ENCODE measurements around the gene EGLN2.
A peak's percentile ranks its signal among the peaks of the same experiment; 100 is the strongest.
"Not testable (repeated sequence)": the region's sequence is repeated elsewhere in the genome, so short reads cannot be mapped to it uniquely, and the experiment has no call there.

Gene EGLN2

DNA sequence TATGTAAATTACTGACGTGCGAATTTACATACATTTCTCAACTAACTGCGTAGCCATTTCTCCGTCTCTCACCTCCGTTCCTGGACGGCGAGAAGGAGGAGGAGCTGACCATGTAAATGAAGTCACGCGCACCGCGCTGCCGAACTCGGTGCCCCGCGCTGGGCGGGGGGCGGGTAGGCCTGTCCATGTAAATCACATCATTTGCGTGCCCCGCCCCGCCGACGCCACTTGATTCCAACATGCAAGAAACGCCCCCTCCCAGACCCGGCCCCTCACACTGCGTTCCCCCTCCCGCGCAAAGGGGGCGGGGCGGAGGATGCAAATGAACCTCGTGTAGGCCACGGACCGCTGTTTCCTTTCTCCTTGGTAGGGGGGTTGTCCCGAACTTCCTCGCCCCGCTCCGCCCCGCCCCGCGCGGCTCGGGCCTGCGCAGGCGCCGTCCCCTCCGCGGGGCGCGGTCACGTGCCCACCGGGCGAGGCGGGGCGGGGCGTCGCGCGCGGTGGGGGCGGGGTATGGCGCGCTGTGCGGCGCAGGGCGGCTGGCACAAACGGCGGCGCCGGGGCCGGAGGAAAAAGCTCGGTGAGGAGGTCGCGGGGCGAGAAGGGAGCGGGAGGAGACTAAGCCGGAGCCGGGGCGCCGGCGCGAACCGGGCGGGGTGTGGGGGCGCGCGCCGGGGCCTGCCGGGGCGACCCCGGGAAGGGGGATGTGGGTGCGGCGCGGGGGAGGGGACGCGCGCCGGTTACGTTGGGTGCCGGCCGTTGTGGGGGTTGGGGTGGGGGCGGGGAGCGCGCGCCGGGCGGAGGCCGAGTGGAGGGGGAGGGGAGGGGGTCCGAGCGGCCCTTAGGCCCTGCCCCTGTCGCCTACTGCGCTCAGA lies at the start of gene EGLN2:
TSS of gene EGLN2 (plus strand) at position 509 of the 875 bp plus-strand sequence. CDS start 1,382 bp downstream, outside the sequence.
- DNase-seq = peak; percentile 100
- Mint-ChIP-seq H3K27ac (peak within 1 kb of the TSS; percentile 96 to 99), H3K4me3 (peak within 1 kb of the TSS; percentile 99 to 100), H3K4me1 (peaks cover 70% of the 10 kb centered on the region), H3K27me3 (no peaks in the 10 kb centered on the region), H3K9me3 (no peaks in the 10 kb centered on the region)
- ATAC-seq = peak; percentile 86

DNA sequence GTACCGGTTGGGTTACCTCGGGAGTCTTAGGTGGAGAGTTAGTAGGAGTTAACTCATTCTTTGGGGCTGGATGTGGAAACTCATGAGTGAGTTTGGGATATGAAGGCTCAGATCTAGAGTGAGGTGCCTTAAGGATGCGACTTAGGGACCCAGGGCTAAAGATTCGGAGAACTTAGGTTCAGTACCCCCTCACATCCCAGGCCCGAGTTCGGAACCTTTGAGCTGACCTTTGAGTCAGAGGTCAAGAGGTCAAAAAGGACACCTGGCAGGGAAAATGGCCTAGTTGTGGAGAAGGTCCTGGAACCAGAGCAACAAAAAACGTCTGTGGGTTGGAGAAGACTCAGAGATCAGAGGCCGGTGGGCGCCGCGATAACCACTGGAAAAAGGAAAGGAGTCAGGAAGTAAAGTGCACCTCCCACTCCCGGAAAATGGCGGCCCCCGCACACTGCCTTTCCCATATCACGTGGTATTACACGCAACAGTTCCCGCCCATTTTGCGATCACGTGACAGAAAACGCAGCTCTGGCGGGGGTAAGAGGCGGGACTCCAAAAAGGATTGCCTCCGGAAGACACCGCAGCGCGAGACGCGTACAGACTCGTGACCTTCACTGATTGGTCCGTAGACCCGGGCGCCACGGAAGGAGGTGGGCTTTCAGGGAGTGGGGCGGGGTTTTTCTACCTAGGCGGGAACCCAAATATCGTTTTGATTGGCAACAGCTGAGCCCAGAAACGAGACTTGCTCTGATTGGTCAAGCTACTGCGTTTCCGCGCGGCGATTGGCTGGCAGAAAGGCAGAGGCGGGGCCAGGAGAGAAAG lies 48.7 kb upstream of the EGLN2 start, which contains the start of gene ACTMAP:
TSS of gene ACTMAP (minus strand) at position 420 of the 816 bp plus-strand sequence. CDS start 674 bp downstream, outside the sequence.
- Mint-ChIP-seq H3K27me3 (no peaks in the 10 kb centered on the region), H3K4me1 (peaks cover 48% of the 10 kb centered on the region)

DNA sequence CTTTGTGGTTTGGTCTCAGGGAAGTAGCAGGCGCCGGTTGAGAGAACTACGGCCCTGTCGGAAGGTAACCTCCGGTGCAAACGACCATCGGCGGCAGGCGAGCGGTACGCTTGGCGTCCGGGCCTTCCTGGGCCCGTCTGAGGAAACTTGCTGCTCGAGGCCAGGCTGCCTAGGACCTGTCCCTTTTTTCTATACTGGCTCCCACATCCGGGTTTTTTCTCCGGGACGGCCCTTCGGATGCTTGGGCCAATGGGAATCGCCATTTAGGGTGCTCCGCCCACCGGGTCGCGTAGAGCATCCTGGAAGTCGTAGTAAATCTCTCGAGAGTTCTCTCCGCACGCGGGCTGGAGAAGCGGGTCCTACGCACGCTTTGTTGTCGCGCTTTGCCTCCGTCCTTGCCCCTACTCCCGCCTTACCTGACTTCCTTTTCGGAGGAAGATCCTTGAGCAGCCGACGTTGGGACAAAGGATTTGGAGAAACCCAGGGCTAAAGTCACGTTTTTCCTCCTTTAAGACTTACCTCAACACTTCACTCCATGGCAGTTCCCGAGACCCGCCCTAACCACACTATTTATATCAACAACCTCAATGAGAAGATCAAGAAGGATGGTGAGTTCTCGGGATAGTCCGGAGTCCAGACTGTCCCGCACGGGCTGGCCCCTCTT lies 48.0 kb upstream of the EGLN2 start, which contains the start of gene SNRPA:
TSS of gene SNRPA (plus strand) at position 330 of the 664 bp plus-strand sequence. CDS start at position 536, 206 bp downstream.
- Mint-ChIP-seq H3K4me3 (peak within 1 kb of the TSS; percentile 96 to 98), H3K27ac (peak within 1 kb of the TSS; percentile 98 to 99), H3K27me3 (no peaks in the 10 kb centered on the region), H3K9me3 (no peaks in the 10 kb centered on the region), H3K4me1 (peaks cover 55% of the 10 kb centered on the region)
- peak; percentile 97 for DNase-seq
- ATAC-seq = peak; percentile 83

More for the DNA sequence above, 48.7 kb upstream of the EGLN2 start, which contains the start of gene ACTMAP:
- no peaks in the 10 kb centered on the region for H3K9me3 Mint-ChIP-seq
- peak within 1 kb of the TSS; percentile 96 to 98 for H3K4me3 Mint-ChIP-seq
- ATAC-seq (peak; percentile 91), DNase-seq (peak; percentile 99 to 100)
- peak within 1 kb of the TSS; percentile 98 to 99 for H3K27ac Mint-ChIP-seq

DNA sequence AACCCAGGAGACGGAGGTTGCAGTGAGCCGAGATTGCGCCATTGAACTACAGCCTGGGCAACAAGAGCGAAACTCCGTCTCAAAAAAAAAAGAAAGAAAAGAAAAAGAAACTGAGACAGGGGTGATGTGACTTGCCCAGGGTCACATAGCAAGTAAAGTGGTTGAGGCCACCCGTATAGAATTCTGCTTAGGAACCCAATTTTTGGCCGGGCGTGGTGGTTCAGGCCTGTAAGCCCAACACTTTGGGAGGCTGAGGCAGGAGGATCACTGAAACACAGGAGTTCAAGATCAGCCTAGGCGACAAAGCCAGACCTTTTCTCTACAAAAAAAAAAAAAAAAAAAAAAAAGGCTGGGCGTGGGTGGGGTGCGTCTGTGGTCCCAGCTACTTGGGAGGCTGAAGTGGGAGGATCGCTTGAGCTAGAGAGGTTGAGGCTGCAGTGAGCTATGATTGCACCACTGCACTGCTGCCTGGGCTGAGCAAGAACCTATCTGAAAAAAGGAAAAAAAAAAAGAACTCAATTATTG lies 46.7 kb upstream of the EGLN2 start:
- H3K27me3 Mint-ChIP-seq = no peaks in the 10 kb centered on the region
- DNase-seq (no peak), ATAC-seq (no peak)
- peaks cover 69% of the 10 kb centered on the region for H3K4me1 Mint-ChIP-seq
- peak overlapping the region; percentile 96 to 98 for H3K4me3 Mint-ChIP-seq
- peak overlapping the region; percentile 98 to 99 for H3K27ac Mint-ChIP-seq
- H3K9me3 Mint-ChIP-seq = no peaks in the 10 kb centered on the region

DNA sequence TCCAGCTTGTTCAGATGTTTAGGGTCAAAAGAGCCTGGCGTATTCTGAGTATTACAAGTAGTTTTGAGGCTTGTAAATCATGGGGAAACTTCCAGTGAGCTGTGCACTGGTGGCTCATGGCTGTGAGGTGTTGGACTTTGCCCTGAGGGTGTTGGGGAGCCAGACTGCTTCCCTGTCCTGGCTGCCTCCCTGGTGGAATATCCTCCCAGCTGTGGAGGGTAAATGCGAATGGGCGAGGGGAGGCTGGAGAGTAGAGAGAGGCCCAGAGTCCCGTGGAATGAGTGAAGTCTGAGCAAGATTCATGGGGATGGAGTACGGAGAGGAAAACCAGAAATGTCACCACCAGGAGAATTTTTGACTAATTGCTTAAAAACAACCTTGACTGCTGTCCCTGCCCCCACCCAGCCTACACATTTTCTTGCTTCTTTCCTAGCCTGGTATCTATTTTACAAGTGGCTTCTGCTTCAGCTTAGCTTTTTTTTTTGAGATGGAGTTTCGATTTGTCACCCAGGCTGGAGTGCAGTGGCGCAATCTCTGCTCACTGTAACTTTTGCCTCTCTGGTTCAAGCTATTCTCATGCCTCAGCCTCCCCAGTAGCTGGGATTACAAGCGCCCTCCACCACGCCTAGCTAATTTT lies 44.3 kb upstream of the EGLN2 start:
- H3K9me3 Mint-ChIP-seq = no peaks in the 10 kb centered on the region
- H3K4me1 Mint-ChIP-seq = peaks cover 62% of the 10 kb centered on the region
- no peaks in the 10 kb centered on the region for H3K27me3 Mint-ChIP-seq
- DNase-seq (peak in 1 of 2 donors; percentile 61), ATAC-seq (no peak)
- H3K4me3 Mint-ChIP-seq = peak overlapping the region; percentile 87 to 92
- peak overlapping the region; percentile 23 to 77 for H3K27ac Mint-ChIP-seq

DNA sequence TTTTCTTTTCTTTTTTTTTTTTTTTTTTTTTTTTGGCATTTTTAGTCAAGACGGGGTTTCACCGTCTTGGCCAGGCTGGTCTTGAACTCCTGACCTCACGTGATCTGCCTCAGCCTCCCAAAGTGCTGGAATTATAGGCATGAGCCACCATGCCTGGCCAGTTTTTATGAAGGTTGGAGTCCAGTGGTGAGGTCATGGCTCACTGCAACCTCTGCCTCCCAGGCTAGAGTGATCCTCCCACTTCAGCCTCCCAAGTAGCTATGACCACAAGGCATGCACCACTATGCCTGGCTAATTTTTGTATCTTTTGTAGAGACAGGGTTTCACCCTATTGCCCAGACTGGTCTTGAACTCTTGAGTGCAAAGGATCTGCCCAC lies 43.8 kb upstream of the EGLN2 start:
- peak overlapping the region; percentile 87 to 92 for H3K4me3 Mint-ChIP-seq
- H3K9me3 Mint-ChIP-seq = no peaks in the 10 kb centered on the region
- no peak for ATAC-seq
- no peak for DNase-seq
- H3K27ac Mint-ChIP-seq = peak overlapping the region; percentile 65 to 77
- H3K27me3 Mint-ChIP-seq = no peaks in the 10 kb centered on the region
- peaks cover 64% of the 10 kb centered on the region for H3K4me1 Mint-ChIP-seq

DNA sequence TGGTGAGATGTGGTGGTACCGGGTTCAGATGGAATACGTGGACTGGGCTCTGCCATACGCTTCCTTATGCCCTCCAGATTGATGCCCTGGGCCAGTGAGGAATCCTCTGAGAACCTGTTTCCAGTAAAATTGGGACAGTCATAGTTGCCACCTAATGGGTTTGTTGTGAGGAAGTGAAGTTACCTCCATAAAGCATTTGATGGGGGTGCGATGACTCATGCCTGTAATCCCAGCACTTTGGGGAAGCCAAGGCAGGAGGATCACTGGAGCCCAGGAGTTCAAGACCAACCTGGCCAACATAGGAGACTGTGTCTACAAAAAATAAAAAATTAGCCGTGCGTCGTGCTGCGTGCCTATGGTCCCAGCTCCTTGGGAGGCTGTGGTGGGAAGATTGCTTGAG lies 43.2 kb upstream of the EGLN2 start:
- peak overlapping the region in 1 of 2 donors; percentile 8 for H3K27ac Mint-ChIP-seq
- H3K27me3 Mint-ChIP-seq = no peaks in the 10 kb centered on the region
- H3K4me3 Mint-ChIP-seq = peak overlapping the region; percentile 87 to 92
- H3K4me1 Mint-ChIP-seq = peaks cover 69% of the 10 kb centered on the region
- ATAC-seq (no peak), DNase-seq (no peak)
- H3K9me3 Mint-ChIP-seq = no peaks in the 10 kb centered on the region

DNA sequence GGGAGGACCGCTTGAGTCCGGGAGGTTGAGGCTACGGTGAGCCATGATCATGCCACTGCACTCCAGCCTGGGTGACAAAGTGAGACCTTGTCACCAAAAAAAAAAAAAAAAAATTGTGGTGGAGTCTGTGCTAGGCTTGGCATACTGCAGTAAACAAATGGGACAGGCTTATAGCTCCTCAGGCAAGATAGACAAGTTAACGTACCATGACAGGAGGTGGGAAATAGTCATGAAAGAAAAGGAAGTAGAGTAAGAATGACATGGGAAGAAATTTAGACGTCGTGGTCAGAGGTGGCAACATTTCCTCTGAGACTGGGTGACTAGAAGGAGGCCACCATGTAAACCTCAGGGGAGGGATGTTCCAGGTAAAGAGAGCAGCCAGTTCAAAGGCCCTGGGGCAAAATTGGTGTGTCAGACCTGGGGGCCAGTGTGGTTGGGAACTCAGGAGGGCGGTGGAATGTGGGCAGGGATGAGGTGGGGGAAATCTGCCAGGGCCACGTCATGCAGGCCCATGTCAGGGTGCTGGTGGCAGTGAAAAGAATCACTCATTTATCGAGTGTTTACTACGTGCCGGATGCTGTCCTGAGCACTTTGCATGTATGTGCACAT lies 42.4 kb upstream of the EGLN2 start:
- Mint-ChIP-seq H3K4me3 (peak overlapping the region; percentile 31 to 87), H3K9me3 (no peaks in the 10 kb centered on the region), H3K27me3 (no peaks in the 10 kb centered on the region), H3K27ac (peak overlapping the region in 1 of 2 donors; percentile 64), H3K4me1 (peaks cover 75% of the 10 kb centered on the region)
- DNase-seq = peak in 1 of 2 donors; percentile 78
- ATAC-seq = peak; percentile 82

DNA sequence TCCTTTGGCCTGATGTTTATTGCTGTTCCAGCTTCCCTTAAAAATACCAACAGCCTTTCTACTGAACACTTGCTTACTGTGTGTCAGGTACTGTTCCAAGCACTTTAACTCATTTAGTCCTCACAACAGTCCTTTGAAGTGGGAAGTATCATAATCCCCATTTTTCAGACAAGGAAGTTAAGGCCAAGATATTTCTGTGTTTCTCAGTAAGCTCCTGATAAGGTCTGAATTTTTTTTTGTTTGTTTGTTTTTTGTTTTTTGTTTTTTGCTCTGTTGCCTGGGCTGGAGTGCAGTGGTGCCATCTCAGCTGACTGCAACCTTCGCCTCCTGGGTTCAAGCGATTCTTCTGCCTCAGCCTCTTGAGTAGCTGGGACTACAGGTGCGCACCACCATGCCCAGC lies 40.5 kb upstream of the EGLN2 start:
- Mint-ChIP-seq H3K9me3 (no peaks in the 10 kb centered on the region), H3K27ac (no peak overlapping the region), H3K27me3 (no peaks in the 10 kb centered on the region), H3K4me3 (no peak overlapping the region), H3K4me1 (peaks cover 85% of the 10 kb centered on the region)
- ATAC-seq (no peak), DNase-seq (no peak)

DNA sequence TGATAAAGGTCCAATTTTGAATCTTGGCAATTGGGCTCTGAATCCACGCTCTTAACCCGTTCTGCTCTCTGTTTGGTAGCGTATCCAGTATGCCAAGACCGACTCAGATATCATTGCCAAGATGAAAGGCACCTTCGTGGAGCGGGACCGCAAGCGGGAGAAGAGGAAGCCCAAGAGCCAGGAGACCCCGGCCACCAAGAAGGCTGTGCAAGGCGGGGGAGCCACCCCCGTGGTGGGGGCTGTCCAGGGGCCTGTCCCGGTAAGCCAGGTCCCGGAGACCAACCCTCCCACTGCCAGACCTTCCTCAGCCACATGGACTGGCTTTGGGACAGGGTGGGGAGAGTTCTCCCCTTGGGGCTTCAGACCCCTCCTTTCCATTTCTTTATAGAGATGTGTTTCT lies 39.6 kb upstream of the EGLN2 start:
- DNase-seq (no peak), ATAC-seq (no peak)
- Mint-ChIP-seq H3K4me3 (no peak overlapping the region), H3K27ac (no peak overlapping the region), H3K27me3 (no peaks in the 10 kb centered on the region), H3K9me3 (no peaks in the 10 kb centered on the region), H3K4me1 (peaks cover 88% of the 10 kb centered on the region)

DNA sequence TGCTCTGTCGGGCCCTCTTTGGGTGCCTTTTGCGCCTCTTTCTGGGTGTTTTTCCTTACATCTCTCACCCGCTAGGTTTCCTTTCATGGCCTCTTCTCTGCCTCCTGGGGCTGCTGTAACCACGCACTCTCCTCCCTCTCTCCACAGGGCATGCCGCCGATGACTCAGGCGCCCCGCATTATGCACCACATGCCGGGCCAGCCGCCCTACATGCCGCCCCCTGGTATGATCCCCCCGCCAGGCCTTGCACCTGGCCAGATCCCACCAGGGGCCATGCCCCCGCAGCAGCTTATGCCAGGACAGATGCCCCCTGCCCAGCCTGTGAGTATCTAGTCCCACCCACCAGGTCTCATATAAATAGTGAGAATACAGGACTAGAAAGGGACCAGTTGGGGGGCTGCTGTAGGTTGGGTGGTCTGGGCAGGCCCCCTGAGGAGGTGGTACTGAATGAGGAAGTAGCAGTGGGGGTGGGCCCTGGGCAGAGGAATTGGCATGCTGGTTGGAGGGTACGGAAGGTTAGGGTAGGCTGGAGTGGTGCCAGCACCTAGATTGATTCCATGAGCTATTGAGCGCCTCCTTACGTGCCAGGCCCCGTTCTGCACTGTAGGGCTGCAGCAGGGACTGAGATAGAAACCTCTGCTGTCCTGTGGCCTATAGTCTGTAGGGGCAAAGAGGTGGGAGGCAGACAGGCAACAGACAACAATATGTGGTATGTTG lies 36.1 kb upstream of the EGLN2 start:
- Mint-ChIP-seq H3K27ac (peak overlapping the region; percentile 10 to 94), H3K4me1 (peaks cover 75% of the 10 kb centered on the region), H3K27me3 (no peaks in the 10 kb centered on the region), H3K4me3 (peak overlapping the region; percentile 40), H3K9me3 (no peaks in the 10 kb centered on the region)
- DNase-seq = no peak
- ATAC-seq = peak; percentile 66

DNA sequence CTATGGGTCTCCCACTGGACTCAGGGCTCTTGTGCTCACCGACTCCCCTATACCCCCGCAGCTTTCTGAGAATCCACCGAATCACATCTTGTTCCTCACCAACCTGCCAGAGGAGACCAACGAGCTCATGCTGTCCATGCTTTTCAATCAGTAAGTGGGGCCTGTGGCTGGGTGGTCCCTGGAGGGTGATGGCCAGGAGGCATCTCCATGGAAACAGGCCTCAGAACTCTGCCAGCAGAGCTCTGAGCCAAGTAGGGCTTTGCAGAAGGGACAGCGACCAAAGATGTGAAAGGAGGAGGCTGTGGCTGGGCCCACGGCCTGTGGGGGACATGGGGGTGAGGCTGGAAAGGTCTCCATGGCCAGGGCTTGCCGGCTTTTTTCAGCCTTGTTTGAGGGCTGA lies 35.5 kb upstream of the EGLN2 start:
- no peak for ATAC-seq
- H3K4me3 Mint-ChIP-seq = peak overlapping the region; percentile 40
- no peaks in the 10 kb centered on the region for H3K27me3 Mint-ChIP-seq
- H3K9me3 Mint-ChIP-seq = no peaks in the 10 kb centered on the region
- H3K4me1 Mint-ChIP-seq = peaks cover 71% of the 10 kb centered on the region
- no peak for DNase-seq
- peak overlapping the region; percentile 24 to 55 for H3K27ac Mint-ChIP-seq

DNA sequence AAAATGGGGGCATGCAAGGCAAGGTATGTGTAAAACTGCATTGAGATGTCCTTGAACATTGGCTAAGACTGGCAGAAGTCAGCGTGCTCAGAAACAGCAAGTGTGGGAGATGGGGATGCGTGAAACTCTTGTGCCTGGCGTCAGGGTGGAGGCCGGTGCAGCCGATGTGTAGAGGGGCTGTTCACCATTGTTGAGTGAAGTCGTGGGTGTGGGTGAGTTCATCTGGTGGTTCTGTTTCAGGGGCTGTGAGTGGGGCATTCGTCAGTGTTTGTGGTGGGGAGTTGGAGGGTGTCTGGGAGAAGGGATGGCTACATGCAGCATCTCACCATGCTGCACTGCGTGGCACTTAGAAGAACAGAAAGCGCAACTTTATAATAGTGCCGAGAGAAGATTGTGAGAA lies 35.0 kb upstream of the EGLN2 start:
- peak overlapping the region; percentile 55 to 86 for H3K27ac Mint-ChIP-seq
- DNase-seq (peak in 1 of 2 donors; percentile 42), ATAC-seq (peak; percentile 70)
- H3K4me3 Mint-ChIP-seq = peak overlapping the region; percentile 40
- H3K9me3 Mint-ChIP-seq = no peaks in the 10 kb centered on the region
- H3K27me3 Mint-ChIP-seq = no peaks in the 10 kb centered on the region
- peaks cover 73% of the 10 kb centered on the region for H3K4me1 Mint-ChIP-seq

DNA sequence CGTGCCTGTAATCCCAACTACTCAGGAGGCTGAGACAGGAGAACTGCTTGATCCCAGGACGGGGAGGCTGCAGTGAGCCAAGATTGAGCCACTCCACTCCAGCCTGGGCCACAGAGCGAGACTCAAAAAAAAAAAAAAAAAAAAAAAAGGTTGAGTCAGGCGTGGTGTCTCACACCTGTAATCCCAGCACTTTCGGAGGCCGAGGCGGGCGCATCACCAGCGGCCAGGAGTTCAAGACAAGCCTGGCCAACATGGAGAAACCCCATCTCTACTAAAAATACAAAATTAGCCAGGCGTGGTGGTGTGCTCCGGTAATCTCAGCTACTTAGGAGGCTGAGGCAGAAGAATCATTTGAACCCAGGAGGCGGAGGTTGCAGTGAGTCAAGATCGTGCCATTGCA lies 32.6 kb upstream of the EGLN2 start:
- H3K9me3 Mint-ChIP-seq, DNase-seq, H3K4me3 Mint-ChIP-seq, ATAC-seq, H3K27me3 Mint-ChIP-seq: not testable (repeated sequence)
- H3K4me1 Mint-ChIP-seq = peaks cover 75% of the 10 kb centered on the region
- peak overlapping the region in 1 of 2 donors; percentile 64 for H3K27ac Mint-ChIP-seq
